GM12878 (cell line): ENCODE measurements around the gene MYO1D.

Experiments used
- BACH1 ChIP-seq: fragments of 450-650 bp; IDR thresholded peaks from 2 replicates; pipeline ENCODE4 v1.6.1; 2017; ENCODE audit warnings: mild to moderate bottlenecking, borderline replicate concordance
- CEBPB ChIP-seq, 2 experiments: fragments of 150-350 bp in 1 of 2; IDR thresholded peaks; 2 replicates each; pipeline ENCODE4 v1.6.1; 2012 to 2014; ENCODE audit warnings: low read depth in 2 of 2, low read length in 2 of 2, borderline replicate concordance in 1 of 2, inconsistent platforms in 1 of 2
- IRF3 ChIP-seq: fragments of 450-650 bp; IDR thresholded peaks from 2 replicates; pipeline ENCODE4 v1.6.1; 2014; ENCODE audit warnings: mild to moderate bottlenecking
- POLR2AphosphoS5 ChIP-seq: IDR thresholded peaks from 2 replicates; pipeline ENCODE4 v1.6.1; 2011; ENCODE audit warnings: mild to moderate bottlenecking, low read length, inconsistent platforms
- SMAD5 ChIP-seq: IDR thresholded peaks from 2 replicates; pipeline ENCODE4 v1.6.1; 2016; ENCODE audit warnings: antibody characterized with exemption, low read depth
- SP1 ChIP-seq: IDR thresholded peaks from one replicate; pipeline ENCODE4 v1.6.1; 2011; ENCODE audit warnings: low read depth, low read length
- ZNF207 ChIP-seq: fragments of 450-650 bp; IDR thresholded peaks from 2 replicates; pipeline ENCODE4 v1.6.1; 2014; ENCODE audit warnings: antibody characterized with exemption, mild to moderate bottlenecking, borderline replicate concordance
- TF ChIP-seq, protein P1 (sequence below), 3 experiments: IDR thresholded peaks in 2 of 3; conservative IDR thresholded peaks in 1 of 3; 2 replicates each; pipeline ENCODE4 v1.5.1; 2011; ENCODE audit warnings: low read depth in 3 of 3, low read length in 3 of 3, mild to moderate bottlenecking in 3 of 3, control low read depth in 2 of 3, moderate library complexity in 2 of 3, inconsistent platforms in 1 of 3, mixed read lengths in 1 of 3; ENCODE audit not compliant: control insufficient read depth in 2 of 3, insufficient read depth in 1 of 3; ENCODE audit errors: extremely low read depth in 1 of 3

DNA sequence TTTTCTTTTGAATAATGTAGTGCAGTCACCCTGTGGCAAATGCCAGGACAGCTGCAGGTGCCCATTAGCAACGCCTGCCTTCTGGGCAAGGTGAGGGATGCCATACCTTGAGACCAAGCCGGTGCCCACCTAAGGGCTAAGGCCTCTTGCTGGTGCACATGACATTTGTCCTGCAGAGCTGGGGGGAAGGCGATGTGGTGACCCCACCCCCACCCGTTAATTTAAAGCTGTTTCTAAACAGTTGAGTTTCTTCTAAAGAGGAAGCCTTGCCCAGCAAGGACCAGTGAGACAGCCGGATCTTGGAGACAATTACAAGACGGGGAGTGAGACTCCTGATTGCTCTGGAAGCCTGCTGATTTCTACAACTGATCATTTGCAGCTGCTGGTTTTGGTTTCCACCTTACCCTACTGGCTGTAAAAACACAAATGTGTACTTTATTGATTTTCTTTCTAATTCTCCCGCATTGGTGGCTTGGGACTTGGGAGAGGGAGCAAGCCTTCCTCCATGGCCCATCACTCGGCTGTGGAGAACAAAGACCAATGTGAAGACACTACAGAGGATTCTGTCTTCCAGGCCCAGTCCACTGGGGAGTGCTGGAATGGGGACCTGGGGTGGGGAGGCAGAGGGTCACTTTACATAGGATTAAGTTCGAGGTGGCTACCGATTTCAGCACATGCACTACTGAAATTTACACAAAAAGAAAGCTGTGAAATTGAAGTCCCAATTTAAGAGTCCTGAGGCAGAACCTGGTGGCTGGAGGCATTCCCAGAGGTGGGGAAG is 387.4 kb downstream of the MYO1D start:
- TF ChIP-seq CEBPB (IDR thresholded peaks at IDR 0.05; ENCODE audit: borderline replicate concordance in 1 of 2, low read depth in 2 of 2, low read length in 2 of 2) (no peak), SMAD5 (no peak; the same call in 1 of the 2 replicates), IRF3 (no peak), BACH1 (no peak), SP1 (no peak), ZNF207 (no peak), POLR2AphosphoS5 (peak; percentile 20)
- TF ChIP-seq, protein P1, sequence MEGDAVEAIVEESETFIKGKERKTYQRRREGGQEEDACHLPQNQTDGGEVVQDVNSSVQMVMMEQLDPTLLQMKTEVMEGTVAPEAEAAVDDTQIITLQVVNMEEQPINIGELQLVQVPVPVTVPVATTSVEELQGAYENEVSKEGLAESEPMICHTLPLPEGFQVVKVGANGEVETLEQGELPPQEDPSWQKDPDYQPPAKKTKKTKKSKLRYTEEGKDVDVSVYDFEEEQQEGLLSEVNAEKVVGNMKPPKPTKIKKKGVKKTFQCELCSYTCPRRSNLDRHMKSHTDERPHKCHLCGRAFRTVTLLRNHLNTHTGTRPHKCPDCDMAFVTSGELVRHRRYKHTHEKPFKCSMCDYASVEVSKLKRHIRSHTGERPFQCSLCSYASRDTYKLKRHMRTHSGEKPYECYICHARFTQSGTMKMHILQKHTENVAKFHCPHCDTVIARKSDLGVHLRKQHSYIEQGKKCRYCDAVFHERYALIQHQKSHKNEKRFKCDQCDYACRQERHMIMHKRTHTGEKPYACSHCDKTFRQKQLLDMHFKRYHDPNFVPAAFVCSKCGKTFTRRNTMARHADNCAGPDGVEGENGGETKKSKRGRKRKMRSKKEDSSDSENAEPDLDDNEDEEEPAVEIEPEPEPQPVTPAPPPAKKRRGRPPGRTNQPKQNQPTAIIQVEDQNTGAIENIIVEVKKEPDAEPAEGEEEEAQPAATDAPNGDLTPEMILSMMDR (IDR thresholded peaks at IDR 0.05 in 2 of 3, conservative IDR thresholded peaks at IDR 0.05 in 1 of 3; ENCODE audit: control insufficient read depth in 2 of 3, extremely low read depth in 1 of 3, insufficient read depth in 1 of 3, low read depth in 3 of 3, low read length in 3 of 3) = no peak
